Caco-2 (cell line): ENCODE results near the gene AKT1. TPM values are rescaled to one million over a fixed set of nuclear protein-coding genes. Genes with fewer than 3 reads are reported as not detected.
A peak's percentile ranks its signal among the peaks of the same experiment; 100 is the strongest.

Experiments used
- BruUV-seq: library from RNA; stranded (reverse); fragments of 400-500 nt; replicated peaks from 2 replicates; lab custom pipeline; 2021; lab: Mats Ljungman, UMichigan
- CTCF ChIA-PET: fragments of 300-600 bp; sonication (Branson Sonifier 250); formaldehyde crosslinking; loops from one replicate; lab custom pipeline; 2022; ENCODE audit warnings: antibody characterized with exemption; lab: Charles Lee
- POLR2A ChIA-PET: fragments of 300-600 bp; sonication (Branson Sonifier 250); formaldehyde crosslinking; loops from one replicate; lab custom pipeline; 2022; ENCODE audit warnings: antibody characterized with exemption; lab: Charles Lee
- DNase-seq, 2 experiments: peaks; one replicate each; pipeline versions ENCODE4 v3.0.0 to v3.0.0-alpha.2; 2020 to 2022
- H3K27me3 ChIP-seq: replicated peaks from 2 replicates; pipeline ENCODE4 v1.6.0; 2011; ENCODE audit warnings: low read length; ENCODE audit not compliant: control insufficient read depth, insufficient read depth
- H3K36me3 ChIP-seq: 2 replicates; pipeline ENCODE4 v1.5.1; 2011; ENCODE audit warnings: low read length; ENCODE audit not compliant: control insufficient read depth, insufficient read depth
- H3K4me1 ChIP-seq: fragments of 250-450 bp; sonication (Bioruptor Pico); 2 replicates; pipeline ENCODE4 v1.5.1; 2020; ENCODE audit warnings: mild to moderate bottlenecking
- H3K4me3 ChIP-seq: 2 replicates; pipeline ENCODE4 v1.5.1; 2011; ENCODE audit warnings: low read depth, mild to moderate bottlenecking, control low read depth, low read length
- H3K9me3 ChIP-seq: fragments of 250-450 bp; sonication (Bioruptor Pico); 2 replicates; pipeline ENCODE4 v1.5.1; 2020; ENCODE audit warnings: mild to moderate bottlenecking, moderate library complexity
- H3K27ac Mint-ChIP-seq: one replicate; pipeline ENCODE4 v1.8.0; 2022; ENCODE audit warnings: mixed read lengths; ENCODE audit not compliant: unreplicated experiment
- H3K27me3 Mint-ChIP-seq: one replicate; pipeline ENCODE4 v1.8.0; 2022; ENCODE audit warnings: mixed read lengths; ENCODE audit not compliant: insufficient read depth, unreplicated experiment
- H3K36me3 Mint-ChIP-seq: one replicate; pipeline ENCODE4 v1.8.0; 2022; ENCODE audit warnings: mild to moderate bottlenecking, mixed read lengths; ENCODE audit not compliant: insufficient read depth, unreplicated experiment
- H3K4me1 Mint-ChIP-seq: one replicate; pipeline ENCODE4 v1.8.0; 2022; ENCODE audit warnings: low read depth, mixed read lengths; ENCODE audit not compliant: unreplicated experiment
- H3K4me3 Mint-ChIP-seq: one replicate; pipeline ENCODE4 v1.8.0; 2022; ENCODE audit warnings: mild to moderate bottlenecking, moderate library complexity, mixed read lengths; ENCODE audit not compliant: unreplicated experiment
- H3K9me3 Mint-ChIP-seq: one replicate; pipeline ENCODE4 v1.8.0; 2022; ENCODE audit warnings: mixed read lengths; ENCODE audit not compliant: unreplicated experiment
- CTCF ChIP-seq, 2 experiments: fragments of 200-600 bp in 1 of 2; IDR thresholded peaks; 1 replicate in 1 of 2; 2 replicates in 1 of 2; pipeline versions ENCODE4 v1.5.1 to v1.8.0; 2011 to 2022; ENCODE audit warnings: antibody characterized with exemption in 1 of 2, control low read depth in 1 of 2, inconsistent platforms in 1 of 2, low read depth in 1 of 2, low read length in 1 of 2, mild to moderate bottlenecking in 1 of 2, moderate library complexity in 1 of 2; ENCODE audit not compliant: insufficient read depth in 1 of 2, severe bottlenecking in 1 of 2, unreplicated experiment in 1 of 2
- intact Hi-C: fragments of 100-400 bp; cut with micrococcal nuclease; formaldehyde crosslinking; loops from one replicate; pipeline ENCODE4 v1.10.0; 2022; ENCODE audit not compliant: unreplicated experiment
- total RNA-seq: library from RNA; stranded (reverse); gene quantifications from 2 replicates; pipeline ENCODE4 v1.2.3, GENCODE V29; 2022

Gene AKT1
- total RNA-seq, 1 experiment from 2014 or later = 110 TPM

GRCh38 chr14:104806625-104807465 lies 11.3 kb upstream of the AKT1 start:
- no peak for TF ChIP-seq CTCF (IDR thresholded peaks at IDR 0.05; ENCODE audit: insufficient read depth in 1 of 2, low read depth in 1 of 2, low read length in 1 of 2, severe bottlenecking in 1 of 2, unreplicated experiment in 1 of 2)
- Mint-ChIP-seq H3K9me3 (peaks cover 11% of the 10 kb centered on the region), H3K4me1 (no peaks in the 10 kb centered on the region), H3K4me3 (no peak overlapping the region), H3K36me3 (peaks cover 14% of the 10 kb centered on the region), H3K27ac (peak overlapping the region; percentile 59), H3K27me3 (no peaks in the 10 kb centered on the region)
- CTCF ChIA-PET = interaction anchor here (1.5 kb wide), 1 partner anchor 20 kb away, joined by 6 read pairs; no protein-coding TSS in a partner anchor
- H3K36me3 ChIP-seq = no peaks in the 10 kb centered on the region
- no TSS peak for BruUV-seq
- no peak overlapping the region for H3K4me3 ChIP-seq
- H3K4me1 ChIP-seq = peaks cover 3% of the 10 kb centered on the region; the same call in 1 of the 2 replicates
- no peak for DNase-seq
- intact Hi-C loops = no loop called here
- no peaks in the 10 kb centered on the region for H3K9me3 ChIP-seq
- no peaks in the 10 kb centered on the region for H3K27me3 ChIP-seq
- POLR2A ChIA-PET = no interaction called here

GRCh38 chr14:104805941-104806624 lies 10.5 kb upstream of the AKT1 start:
- no peak overlapping the region for H3K4me3 ChIP-seq
- no peaks in the 10 kb centered on the region for H3K36me3 ChIP-seq
- no peaks in the 10 kb centered on the region for H3K27me3 ChIP-seq
- Mint-ChIP-seq H3K27me3 (no peaks in the 10 kb centered on the region), H3K4me3 (no peak overlapping the region), H3K27ac (peak overlapping the region; percentile 59), H3K9me3 (peaks cover 11% of the 10 kb centered on the region), H3K4me1 (no peaks in the 10 kb centered on the region), H3K36me3 (peaks cover 19% of the 10 kb centered on the region)
- intact Hi-C loops = no loop called here
- no peak for TF ChIP-seq CTCF (IDR thresholded peaks at IDR 0.05; ENCODE audit: insufficient read depth in 1 of 2, low read depth in 1 of 2, low read length in 1 of 2, severe bottlenecking in 1 of 2, unreplicated experiment in 1 of 2)
- peaks cover 9% of the 10 kb centered on the region; the same call in 1 of the 2 replicates for H3K4me1 ChIP-seq
- H3K9me3 ChIP-seq = no peaks in the 10 kb centered on the region
- DNase-seq = no peak
- POLR2A ChIA-PET = interaction anchor here (0.7 to 0.9 kb wide), 2 partner anchors 20 to 53 kb away, joined by 3 read pairs; partner anchors contain the start of gene SIVA1
- BruUV-seq = no TSS peak
- CTCF ChIA-PET = interaction anchor here (1.5 kb wide), 1 partner anchor 21 kb away, joined by 6 read pairs; no protein-coding TSS in a partner anchor

GRCh38 chr14:104805326-104805678 lies 9.8 kb upstream of the AKT1 start:
- intact Hi-C loops = no loop called here
- ChIA-PET POLR2A (interaction anchor here (0.9 kb wide), 1 partner anchor 52 kb away, joined by 3 read pairs; the partner anchor contains the start of gene SIVA1), CTCF (no interaction called here)
- H3K9me3 ChIP-seq = no peaks in the 10 kb centered on the region
- no TSS peak for BruUV-seq
- Mint-ChIP-seq H3K36me3 (peaks cover 22% of the 10 kb centered on the region), H3K9me3 (peaks cover 11% of the 10 kb centered on the region), H3K4me3 (no peak overlapping the region), H3K27me3 (no peaks in the 10 kb centered on the region), H3K27ac (no peak overlapping the region), H3K4me1 (no peaks in the 10 kb centered on the region)
- no peaks in the 10 kb centered on the region for H3K27me3 ChIP-seq
- H3K4me1 ChIP-seq = peaks cover 9% of the 10 kb centered on the region; the same call in 1 of the 2 replicates
- H3K4me3 ChIP-seq = no peak overlapping the region
- DNase-seq = peak in 1 of 2 experiments; percentile 31
- no peak for TF ChIP-seq CTCF (IDR thresholded peaks at IDR 0.05; ENCODE audit: insufficient read depth in 1 of 2, low read depth in 1 of 2, low read length in 1 of 2, severe bottlenecking in 1 of 2, unreplicated experiment in 1 of 2)
- H3K36me3 ChIP-seq = no peaks in the 10 kb centered on the region
